Esophagus squamous epithelium (tissue), 5 donors: Measurements from ENCODE around the gene ATP2A2. TPM values are rescaled to one million over a fixed set of nuclear protein-coding genes. Genes with fewer than 3 reads are reported as not detected.
"Not testable (repeated sequence)": the region's sequence is repeated elsewhere in the genome, so short reads cannot be mapped to it uniquely, and the experiment has no call there.

Experiments
- DNase-seq: peaks from one replicate; lab custom pipeline; 2025; lab: John Stamatoyannopoulos, UW
- H3K27ac ChIP-seq, 4 donors: fragments of 200-600 bp; sonication (generic); one replicate each; pipeline ENCODE4 v1.5.1; 2016 to 2019; ENCODE audit warnings: mild to moderate bottlenecking in 1 of 4
- H3K27me3 ChIP-seq, 4 donors: fragments of 200-600 bp; sonication (generic); 1 replicate in 3 of 4; 2 replicates in 1 of 4; pipeline versions ENCODE4 v1.5.1 to v1.6.0; 2017 to 2021; ENCODE audit warnings: antibody characterized with exemption in 1 of 4
- H3K36me3 ChIP-seq, 3 donors: fragments of 200-600 bp; sonication (generic); one replicate each; pipeline ENCODE4 v1.5.1; 2016 to 2019
- H3K4me1 ChIP-seq, 3 donors: fragments of 200-600 bp; sonication (generic); one replicate each; pipeline ENCODE4 v1.5.1; 2017 to 2019
- H3K4me3 ChIP-seq, 4 donors: fragments of 200-600 bp; sonication (generic); 1 replicate in 3 of 4; 2 replicates in 1 of 4; pipeline ENCODE4 v1.5.1; 2016 to 2019; ENCODE audit warnings: mild to moderate bottlenecking in 2 of 4, moderate library complexity in 1 of 4
- H3K9me3 ChIP-seq, 3 donors: fragments of 200-600 bp; sonication (generic); one replicate each; pipeline ENCODE4 v1.5.1; 2016 to 2019
- POLR2A ChIP-seq, 4 donors: fragments of 450-650 bp; IDR thresholded peaks; one replicate each; pipeline ENCODE4 v1.6.1; 2017; ENCODE audit warnings: antibody characterized with exemption in 4 of 4, mild to moderate bottlenecking in 4 of 4, moderate library complexity in 3 of 4
- WGBS, 2 donors: methylation state at CpG; one replicate each; pipeline ENCODE4 v1.1.5; 2018; 5-methylcytosine and 5-hydroxymethylcytosine counted together
- intact Hi-C: fragments of 100-400 bp; cut with DNase I; formaldehyde crosslinking; loops from one replicate; pipeline ENCODE4 v1.15.0; 2022
- total RNA-seq, 4 donors: library from RNA; depleted of rRNA; stranded (reverse); fragments of >200 nt; gene quantifications; one replicate each; pipeline ENCODE4 v1.1.0, GENCODE V29; 2016
- TF ChIP-seq, protein P1 (sequence below), 6 experiments: fragments of 450-650 bp in 4 of 6; fragments of 200-600 bp in 2 of 6; sonication (generic) in 2 of 6; IDR thresholded peaks; one replicate each; pipeline ENCODE4 v1.5.1; 2016 to 2019; ENCODE audit warnings: antibody characterized with exemption in 6 of 6, mild to moderate bottlenecking in 4 of 6, moderate library complexity in 4 of 6
- donor health status: DM: yes; HTN: yes; CAD: no.

ATP2A2 gene
- total RNA-seq, 4 donors from 2014 or later: 147 to 263 (median 177) TPM

DNA sequence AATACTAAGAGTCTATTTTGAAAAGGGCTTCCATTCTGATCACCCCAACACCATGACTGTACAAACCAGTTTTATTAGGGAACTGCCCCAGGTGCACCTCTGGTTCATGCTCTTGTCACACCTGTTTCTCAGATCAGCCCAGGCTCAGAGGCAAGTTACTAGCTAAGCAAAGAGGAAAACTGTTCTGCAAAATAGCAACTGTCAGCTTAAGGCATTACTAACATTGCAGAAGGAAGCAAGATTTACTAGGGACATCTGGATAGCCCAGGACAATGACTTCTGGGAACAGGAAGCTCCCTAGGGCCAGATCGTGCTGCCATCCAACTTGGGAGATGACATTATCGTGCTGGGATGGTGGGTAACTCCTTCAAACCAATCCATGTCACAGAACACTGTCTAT, 92.4 kb downstream of the ATP2A2 start:
- H3K4me1 ChIP-seq: peaks cover 56 to 100% (median 74%) of the 10 kb centered on the region in 3 donors

DNA sequence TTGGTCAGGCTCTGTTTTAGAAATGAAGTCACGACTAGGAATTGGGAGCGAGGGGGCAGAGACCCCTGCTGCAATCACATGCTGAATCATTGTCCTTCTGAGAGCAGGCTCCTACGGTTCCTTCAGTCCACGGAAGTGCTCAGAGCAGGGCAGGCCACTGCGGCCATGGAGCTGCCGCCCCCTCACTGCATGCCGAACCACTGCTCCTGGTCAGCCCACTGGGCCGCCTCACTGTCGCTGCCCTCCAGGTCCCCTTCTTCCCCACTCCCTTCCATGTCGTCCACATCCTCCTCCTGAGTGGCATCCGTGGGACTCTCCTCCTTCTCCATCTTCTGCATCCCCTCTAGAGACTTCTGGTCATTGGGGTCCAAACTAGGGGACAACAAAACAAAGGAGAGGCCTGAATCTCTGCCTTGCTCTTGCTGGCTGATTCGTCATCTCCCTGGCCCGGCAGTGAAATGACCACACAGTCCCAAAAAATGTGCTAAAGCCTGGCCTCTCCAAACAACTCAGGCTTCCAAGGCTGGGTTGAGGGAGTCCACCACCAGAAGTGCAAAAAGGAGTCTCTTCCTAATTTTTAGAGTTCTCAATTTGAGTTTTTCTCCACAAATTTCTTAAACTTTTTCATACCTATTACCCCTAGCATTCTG, 93.0 kb downstream of the ATP2A2 start:
- no peak for TF ChIP-seq POLR2A (IDR thresholded peaks at IDR 0.05)
- TF ChIP-seq, protein P1, sequence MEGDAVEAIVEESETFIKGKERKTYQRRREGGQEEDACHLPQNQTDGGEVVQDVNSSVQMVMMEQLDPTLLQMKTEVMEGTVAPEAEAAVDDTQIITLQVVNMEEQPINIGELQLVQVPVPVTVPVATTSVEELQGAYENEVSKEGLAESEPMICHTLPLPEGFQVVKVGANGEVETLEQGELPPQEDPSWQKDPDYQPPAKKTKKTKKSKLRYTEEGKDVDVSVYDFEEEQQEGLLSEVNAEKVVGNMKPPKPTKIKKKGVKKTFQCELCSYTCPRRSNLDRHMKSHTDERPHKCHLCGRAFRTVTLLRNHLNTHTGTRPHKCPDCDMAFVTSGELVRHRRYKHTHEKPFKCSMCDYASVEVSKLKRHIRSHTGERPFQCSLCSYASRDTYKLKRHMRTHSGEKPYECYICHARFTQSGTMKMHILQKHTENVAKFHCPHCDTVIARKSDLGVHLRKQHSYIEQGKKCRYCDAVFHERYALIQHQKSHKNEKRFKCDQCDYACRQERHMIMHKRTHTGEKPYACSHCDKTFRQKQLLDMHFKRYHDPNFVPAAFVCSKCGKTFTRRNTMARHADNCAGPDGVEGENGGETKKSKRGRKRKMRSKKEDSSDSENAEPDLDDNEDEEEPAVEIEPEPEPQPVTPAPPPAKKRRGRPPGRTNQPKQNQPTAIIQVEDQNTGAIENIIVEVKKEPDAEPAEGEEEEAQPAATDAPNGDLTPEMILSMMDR (IDR thresholded peaks at IDR 0.05): no peak
- no peak for DNase-seq
- peaks cover 7 to 63% (median 11%) of the 10 kb centered on the region in 3 donors for H3K36me3 ChIP-seq

More for the DNA sequence above, 92.4 kb downstream of the ATP2A2 start:
- Histone ChIP-seq H3K36me3 (peaks cover 7 to 57% (median 11%) of the 10 kb centered on the region in 3 donors), H3K4me3 (no peak overlapping the region), H3K9me3 (no peaks in the 10 kb centered on the region), H3K27ac (peak overlapping the region; percentile 88 to 93 (median 90)), H3K27me3 (no peaks in the 10 kb centered on the region)
- intact Hi-C loops: no loop called here
- no peak for DNase-seq
- no peak for TF ChIP-seq POLR2A (IDR thresholded peaks at IDR 0.05)
- TF ChIP-seq, protein P1 (IDR thresholded peaks at IDR 0.05): no peak
- 15 to 27% methylated on average over 2 of the region's 2 CpGs for WGBS, 2 donors

DNA sequence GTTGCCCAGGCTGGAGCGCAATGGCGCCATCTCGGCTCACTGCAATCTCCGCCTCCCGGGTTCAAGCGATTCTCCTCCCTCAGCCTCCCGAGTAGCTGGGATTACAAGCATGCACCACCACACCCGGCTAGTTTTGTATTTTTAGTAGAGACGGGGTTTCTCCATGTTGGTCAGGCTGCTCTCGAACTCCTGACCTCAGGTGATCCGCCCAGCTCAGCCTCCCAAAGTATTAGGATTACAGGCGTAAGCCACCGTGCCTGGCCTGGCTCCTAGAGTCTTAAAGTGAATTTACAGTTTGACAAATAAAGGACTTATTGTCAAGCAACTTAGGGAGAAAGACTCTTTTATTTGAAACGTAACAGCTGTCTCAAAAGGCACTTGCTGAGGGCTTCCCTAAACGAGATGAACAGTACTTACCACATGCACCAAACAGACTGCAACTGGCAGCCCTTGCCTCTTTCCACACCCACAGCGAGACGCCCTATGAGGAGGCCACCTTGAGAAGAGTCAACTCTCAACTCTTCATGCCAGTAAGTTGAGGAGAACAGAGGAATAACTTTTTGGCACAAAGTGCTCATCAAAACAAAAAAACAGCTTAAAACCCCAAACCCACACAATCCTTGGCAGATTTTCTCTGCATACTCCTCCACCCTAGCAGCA, 97.2 kb downstream of the ATP2A2 start:
- H3K27me3 ChIP-seq, H3K9me3 ChIP-seq, intact Hi-C loops, H3K4me3 ChIP-seq, DNase-seq: not testable (repeated sequence)
- WGBS, 2 donors: 81 to 88% methylated on average over 17 of the region's 17 CpGs
- peaks cover 27 to 71% (median 39%) of the 10 kb centered on the region in 3 donors for H3K4me1 ChIP-seq
- peaks cover 13 to 93% (median 23%) of the 10 kb centered on the region in 3 donors for H3K36me3 ChIP-seq
- H3K27ac ChIP-seq: peak overlapping the region; percentile 1 to 93 (median 70)

More for the DNA sequence above, 93.0 kb downstream of the ATP2A2 start:
- H3K4me3 ChIP-seq: no peak overlapping the region
- intact Hi-C loops: no loop called here
- H3K27me3 ChIP-seq: no peaks in the 10 kb centered on the region
- H3K9me3 ChIP-seq: no peaks in the 10 kb centered on the region
- H3K4me1 ChIP-seq: peaks cover 56 to 100% (median 75%) of the 10 kb centered on the region in 3 donors
- H3K27ac ChIP-seq: peak overlapping the region; percentile 88 to 93 (median 90)
- 87 to 91% methylated on average over 10 to 13 of the region's 13 CpGs for WGBS, 2 donors

DNA sequence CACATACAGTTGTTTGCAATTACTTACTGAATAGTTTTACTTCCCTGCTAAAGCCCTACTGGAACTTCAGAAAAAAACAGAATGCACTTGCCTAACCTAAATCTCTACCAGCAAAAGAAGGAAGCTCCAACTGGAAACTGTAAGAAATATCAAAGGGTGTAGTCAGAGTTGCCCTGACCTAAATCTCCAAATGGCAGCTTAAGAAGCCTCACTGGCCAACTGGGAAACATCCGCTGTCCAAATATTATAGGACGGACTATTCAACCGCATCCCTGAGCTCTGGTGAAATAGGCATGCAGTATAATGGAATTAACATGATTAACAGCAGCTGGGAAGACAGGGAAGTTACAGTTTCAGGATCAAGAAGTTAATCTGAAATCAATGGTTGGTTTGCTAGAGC, 98.2 kb downstream of the ATP2A2 start:
- no peaks in the 10 kb centered on the region for H3K27me3 ChIP-seq
- peaks cover 17 to 63% (median 30%) of the 10 kb centered on the region in 3 donors for H3K4me1 ChIP-seq
- 70 to 82% methylated on average over 3 of the region's 3 CpGs for WGBS, 2 donors
- H3K9me3 ChIP-seq: no peaks in the 10 kb centered on the region
- peak overlapping the region; percentile 50 to 93 (median 79) for H3K27ac ChIP-seq
- intact Hi-C loops: no loop called here
- TF ChIP-seq, protein P1 (IDR thresholded peaks at IDR 0.05): no peak
- no peak for TF ChIP-seq POLR2A (IDR thresholded peaks at IDR 0.05)
- no peak for DNase-seq
- no peak overlapping the region for H3K4me3 ChIP-seq
- peaks cover 13 to 96% (median 23%) of the 10 kb centered on the region in 3 donors for H3K36me3 ChIP-seq

DNA sequence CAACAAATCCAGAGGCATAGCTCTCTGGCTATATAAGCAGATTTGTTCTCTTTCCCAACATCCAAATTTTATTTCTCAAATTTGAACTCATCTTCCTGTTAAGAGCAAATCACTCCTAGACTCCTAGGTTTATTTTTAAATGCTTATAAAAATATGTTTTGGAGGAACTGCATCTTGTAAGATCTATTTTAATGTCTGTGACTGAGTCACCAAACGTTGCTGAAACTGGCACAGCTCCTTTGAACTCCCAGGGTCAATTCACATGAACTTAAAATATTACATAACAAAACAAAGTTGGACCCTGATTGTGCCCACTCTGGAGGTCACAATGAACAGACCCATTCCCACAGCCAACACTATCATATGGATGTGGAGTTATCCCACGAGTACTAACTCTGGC, 98.6 kb downstream of the ATP2A2 start:
- H3K4me3 ChIP-seq: no peak overlapping the region
- H3K9me3 ChIP-seq: no peaks in the 10 kb centered on the region
- H3K4me1 ChIP-seq: peaks cover 13 to 63% (median 27%) of the 10 kb centered on the region in 3 donors
- H3K27me3 ChIP-seq: no peaks in the 10 kb centered on the region
- peaks cover 13 to 96% (median 20%) of the 10 kb centered on the region in 3 donors for H3K36me3 ChIP-seq
- no peak for TF ChIP-seq POLR2A (IDR thresholded peaks at IDR 0.05)
- TF ChIP-seq, protein P1 (IDR thresholded peaks at IDR 0.05): no peak
- H3K27ac ChIP-seq: peak overlapping the region; percentile 50 to 93 (median 84)
- no peak for DNase-seq
- WGBS, 2 donors: 51 to 61% methylated on average over 2 of the region's 2 CpGs
- intact Hi-C loops: no loop called here
